Smooth muscle cell (in vitro differentiated cells): Measurements from ENCODE around the gene BMPR1B. TPM values are rescaled to one million over a fixed set of nuclear protein-coding genes. Genes with fewer than 3 reads are reported as not detected.

ENCODE experiments used
- DNase-seq: peaks from one replicate; lab custom pipeline; 2025; ENCODE audit not compliant: unreplicated experiment; lab: John Stamatoyannopoulos, UW
- H2AFZ ChIP-seq: fragments of 200-600 bp; sonication (generic); 2 replicates; pipeline ENCODE4 v1.6.0; 2016; ENCODE audit warnings: antibody characterized with exemption, low read depth, mild to moderate bottlenecking
- H3F3A ChIP-seq: fragments of 200-600 bp; sonication (generic); 2 replicates; pipeline ENCODE4 v1.6.0; 2017; ENCODE audit warnings: antibody characterized with exemption, low read depth
- H3K27ac ChIP-seq: fragments of 200-600 bp; sonication (generic); 2 replicates; pipeline ENCODE4 v1.5.1; 2016; ENCODE audit warnings: low read depth, mild to moderate bottlenecking
- H3K27me3 ChIP-seq: fragments of 200-600 bp; sonication (generic); 2 replicates; pipeline ENCODE4 v1.6.1; 2016; ENCODE audit warnings: low read depth, mild to moderate bottlenecking
- H3K36me3 ChIP-seq: fragments of 200-600 bp; sonication (generic); 2 replicates; pipeline ENCODE4 v1.5.1; 2016; ENCODE audit warnings: low read depth
- H3K4me1 ChIP-seq: fragments of 200-600 bp; sonication (generic); 2 replicates; pipeline ENCODE4 v1.5.1; 2016; ENCODE audit warnings: low read depth
- H3K4me2 ChIP-seq: fragments of 200-600 bp; sonication (generic); 2 replicates; pipeline ENCODE4 v1.6.0; 2016; ENCODE audit warnings: mild to moderate bottlenecking
- H3K4me3 ChIP-seq: fragments of 200-600 bp; sonication (generic); 2 replicates; pipeline ENCODE4 v1.5.1; 2016; ENCODE audit warnings: mild to moderate bottlenecking
- H3K79me2 ChIP-seq: fragments of 200-600 bp; sonication (generic); 2 replicates; pipeline ENCODE4 v1.6.0; 2016; ENCODE audit warnings: low read depth, mild to moderate bottlenecking
- H3K9ac ChIP-seq: fragments of 200-600 bp; sonication (generic); 2 replicates; pipeline ENCODE4 v1.6.0; 2016; ENCODE audit warnings: low read depth
- H3K9me3 ChIP-seq: fragments of 200-600 bp; sonication (generic); replicated peaks from 2 replicates; pipeline ENCODE4 v1.5.1; 2016; ENCODE audit warnings: low read depth
- H4K20me1 ChIP-seq: fragments of 200-600 bp; sonication (generic); 2 replicates; pipeline ENCODE4 v1.6.0; 2016; ENCODE audit warnings: low read depth
- WGBS: methylation state at CpG from one replicate; pipeline ENCODE4 v1.1.7; 2016; ENCODE audit warnings: low lambda C conversion rate; 5-methylcytosine and 5-hydroxymethylcytosine counted together
- polyA plus RNA-seq: library from polyadenylated mRNA; unstranded; fragments of >200 nt; fragmentation: Nextera tagmentation; extraction: Ambion mirVana; gene quantifications from 2 replicates; pipeline ENCODE4 v1.2.1, GENCODE V29; 2016
- total RNA-seq: library from RNA; depleted of rRNA; stranded (reverse); fragments of >200 nt; gene quantifications from 2 replicates; pipeline ENCODE4 v1.2.3, GENCODE V29; 2014
- TF ChIP-seq, protein P1 (sequence below): fragments of 200-600 bp; sonication (generic); IDR thresholded peaks from 2 replicates; pipeline ENCODE4 v1.5.1; 2017; ENCODE audit warnings: borderline replicate concordance, mild to moderate bottlenecking, antibody characterized with exemption; ENCODE audit not compliant: insufficient read depth, poor library complexity, severe bottlenecking

BMPR1B gene
- total and polyA plus RNA-seq, 2 experiments from 2014 or later = 0.03 to 1.2 TPM

DNA sequence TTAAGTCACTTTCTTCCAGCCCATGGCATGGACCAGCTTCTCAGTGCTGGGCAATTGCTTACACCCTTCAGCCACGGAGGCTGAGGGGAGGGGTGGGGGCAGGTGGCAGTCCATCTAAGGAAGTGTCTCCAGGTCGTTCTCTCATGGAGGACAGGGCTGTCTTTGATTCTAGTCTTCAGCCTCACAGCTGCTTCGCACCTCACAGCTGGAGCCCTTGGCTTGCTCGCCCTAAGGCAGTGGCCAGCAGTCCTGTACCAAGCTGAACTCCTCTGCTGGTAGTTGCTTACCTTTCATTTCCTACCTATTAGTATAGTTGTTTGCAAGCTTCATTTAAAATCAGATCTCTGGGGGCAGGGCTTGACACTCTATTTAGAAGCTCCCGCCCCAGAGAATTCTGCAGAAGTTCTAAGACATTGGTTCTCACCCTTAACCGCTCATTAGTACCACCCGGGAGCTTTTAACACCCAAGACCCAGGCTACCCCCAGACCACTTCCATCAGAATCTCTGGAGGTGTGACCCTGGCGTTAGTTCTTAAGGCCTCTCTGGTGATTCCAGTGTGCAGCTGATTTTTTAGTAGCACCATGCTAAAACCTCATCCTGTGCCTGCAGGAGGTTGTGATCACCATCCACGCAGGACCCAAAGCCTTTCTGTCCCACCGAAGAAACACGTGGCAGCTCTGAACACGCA is 404.2 kb downstream of the BMPR1B start:
- H3K4me3 ChIP-seq = no peak overlapping the region
- no peak overlapping the region for H3K27ac ChIP-seq
- no peaks in the 10 kb centered on the region for H3K27me3 ChIP-seq
- 82% methylated on average over 12 of the region's 12 CpGs for WGBS
- H3K4me1 ChIP-seq = no peaks in the 10 kb centered on the region
- H2AFZ ChIP-seq = no peak overlapping the region
- H4K20me1 ChIP-seq = no peaks in the 10 kb centered on the region
- no peaks in the 10 kb centered on the region for H3K36me3 ChIP-seq
- H3F3A ChIP-seq = no peaks in the 10 kb centered on the region
- H3K9ac ChIP-seq = no peak overlapping the region
- no peaks in the 10 kb centered on the region for H3K79me2 ChIP-seq
- DNase-seq = no peak
- TF ChIP-seq, protein P1, sequence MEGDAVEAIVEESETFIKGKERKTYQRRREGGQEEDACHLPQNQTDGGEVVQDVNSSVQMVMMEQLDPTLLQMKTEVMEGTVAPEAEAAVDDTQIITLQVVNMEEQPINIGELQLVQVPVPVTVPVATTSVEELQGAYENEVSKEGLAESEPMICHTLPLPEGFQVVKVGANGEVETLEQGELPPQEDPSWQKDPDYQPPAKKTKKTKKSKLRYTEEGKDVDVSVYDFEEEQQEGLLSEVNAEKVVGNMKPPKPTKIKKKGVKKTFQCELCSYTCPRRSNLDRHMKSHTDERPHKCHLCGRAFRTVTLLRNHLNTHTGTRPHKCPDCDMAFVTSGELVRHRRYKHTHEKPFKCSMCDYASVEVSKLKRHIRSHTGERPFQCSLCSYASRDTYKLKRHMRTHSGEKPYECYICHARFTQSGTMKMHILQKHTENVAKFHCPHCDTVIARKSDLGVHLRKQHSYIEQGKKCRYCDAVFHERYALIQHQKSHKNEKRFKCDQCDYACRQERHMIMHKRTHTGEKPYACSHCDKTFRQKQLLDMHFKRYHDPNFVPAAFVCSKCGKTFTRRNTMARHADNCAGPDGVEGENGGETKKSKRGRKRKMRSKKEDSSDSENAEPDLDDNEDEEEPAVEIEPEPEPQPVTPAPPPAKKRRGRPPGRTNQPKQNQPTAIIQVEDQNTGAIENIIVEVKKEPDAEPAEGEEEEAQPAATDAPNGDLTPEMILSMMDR = no peak
- H3K9me3 ChIP-seq = no peaks in the 10 kb centered on the region
- no peak overlapping the region for H3K4me2 ChIP-seq

- Histone ChIP-seq H4K20me1 (no peaks in the 10 kb centered on the region), H2AFZ (no peak overlapping the region), H3K4me1 (no peaks in the 10 kb centered on the region), H3K27me3 (no peaks in the 10 kb centered on the region), H3K9ac (no peak overlapping the region), H3K4me3 (no peak overlapping the region), H3F3A (no peaks in the 10 kb centered on the region), H3K27ac (no peak overlapping the region), H3K79me2 (no peaks in the 10 kb centered on the region), H3K9me3 (no peaks in the 10 kb centered on the region), H3K36me3 (no peaks in the 10 kb centered on the region), H3K4me2 (no peak overlapping the region)
- DNase-seq = no peak
- WGBS = 93% methylated on average over 6 of the region's 6 CpGs
- TF ChIP-seq, protein P1 = no peak
Measured at GRCh38 chr4:95162867-95163266, 405.1 kb downstream of the BMPR1B start.

DNA sequence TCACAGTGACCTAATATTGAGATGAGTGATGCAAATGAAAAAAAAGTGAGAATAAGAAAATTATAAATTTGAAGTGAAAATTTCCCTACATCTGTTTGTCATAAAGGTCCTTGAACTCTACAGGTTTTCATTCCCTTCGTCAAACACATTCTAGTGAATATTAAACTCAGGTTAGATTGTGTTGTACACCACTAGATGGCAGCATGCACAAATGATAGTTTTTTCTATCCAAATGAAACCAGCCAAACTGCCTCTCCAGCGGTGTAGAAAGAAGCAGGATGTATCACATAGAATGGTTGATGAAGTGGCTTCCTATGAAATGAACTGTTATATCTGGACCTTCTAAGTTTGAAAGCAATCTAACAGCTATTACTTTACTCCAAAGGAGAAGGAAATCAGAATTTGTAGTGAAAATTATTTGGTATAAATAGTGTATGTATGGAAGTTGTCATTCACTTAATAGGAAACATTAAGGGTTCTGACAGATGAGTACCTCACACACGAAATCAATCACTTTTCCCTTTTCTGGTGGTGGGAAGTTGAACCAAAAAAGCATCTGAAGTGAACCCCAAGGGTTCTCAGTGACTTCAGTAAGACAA is 408.3 kb downstream of the BMPR1B start:
- H3K36me3 ChIP-seq = no peaks in the 10 kb centered on the region
- peak overlapping the region; percentile 11 for H2AFZ ChIP-seq
- H3K4me3 ChIP-seq = no peak overlapping the region
- peak overlapping the region; percentile 16 for H3K4me2 ChIP-seq
- 24% methylated on average over 3 of the region's 3 CpGs for WGBS
- DNase-seq = no peak
- no peaks in the 10 kb centered on the region for H3K27me3 ChIP-seq
- no peaks in the 10 kb centered on the region for H3F3A ChIP-seq
- H4K20me1 ChIP-seq = no peaks in the 10 kb centered on the region
- TF ChIP-seq, protein P1 = peak; percentile 71
- H3K9ac ChIP-seq = no peak overlapping the region
- no peaks in the 10 kb centered on the region for H3K79me2 ChIP-seq
- no peak overlapping the region for H3K27ac ChIP-seq
- no peaks in the 10 kb centered on the region for H3K4me1 ChIP-seq
- H3K9me3 ChIP-seq = no peaks in the 10 kb centered on the region
